Activated CD8-positive, alpha-beta memory T cell treated with anti-CD3 and anti-CD28 coated beads for 4 hours (primary cell): ENCODE measurements around the gene ALDH1L2.

Experiments used
- DNase-seq, 2 donors: peaks; one replicate each; pipeline ENCODE4 v3.0.0-alpha.2; 2020; ENCODE audit warnings: low read depth in 2 of 2

The ALDH1L2 gene

GRCh38 chr12:105033851-105034250 lies 50.4 kb downstream of the ALDH1L2 start:
- no peak for DNase-seq

GRCh38 chr12:105032703-105033357 lies 51.4 kb downstream of the ALDH1L2 start:
- DNase-seq: no peak

- no peak for DNase-seq
These were observed 53.1 kb downstream of the ALDH1L2 start for GRCh38 chr12:105030820-105031807.

- DNase-seq: no peak
These were observed 57.8 kb downstream of the ALDH1L2 start for GRCh38 chr12:105026411-105026810.

- no peak for DNase-seq
These were observed 58.4 kb downstream of the ALDH1L2 start for GRCh38 chr12:105025890-105026289.

GRCh38 chr12:105024928-105025327 lies 59.3 kb downstream of the ALDH1L2 start:
- no peak for DNase-seq

- DNase-seq: no peak
These were observed 63.9 kb downstream of the ALDH1L2 start for GRCh38 chr12:105020241-105020962.

- DNase-seq: no peak
These were observed 65.5 kb downstream of the ALDH1L2 start for GRCh38 chr12:105018776-105019175.

- DNase-seq: no peak
These were observed 66.2 kb downstream of the ALDH1L2 start for GRCh38 chr12:105018012-105018411.

- no peak for DNase-seq
These were observed 68.7 kb downstream of the ALDH1L2 start for GRCh38 chr12:105015543-105015942.

- DNase-seq: no peak
These were observed 69.7 kb downstream of the ALDH1L2 start for GRCh38 chr12:105014603-105015002.

GRCh38 chr12:105013892-105014291 lies 70.4 kb downstream of the ALDH1L2 start:
- no peak for DNase-seq

- no peak for DNase-seq
These were observed 82.8 kb downstream of the ALDH1L2 start for GRCh38 chr12:105001476-105001875.

GRCh38 chr12:104999347-104999685 lies 84.9 kb downstream of the ALDH1L2 start:
- no peak for DNase-seq

- DNase-seq: no peak
These were observed 85.6 kb downstream of the ALDH1L2 start for GRCh38 chr12:104998423-104999346.

- DNase-seq: no peak
These were observed 86.7 kb downstream of the ALDH1L2 start for GRCh38 chr12:104997541-104997940.

- DNase-seq: no peak
These were observed 89.9 kb downstream of the ALDH1L2 start for GRCh38 chr12:104994336-104994735.

- no peak for DNase-seq
These were observed 92.6 kb downstream of the ALDH1L2 start for GRCh38 chr12:104991565-104992128.

- no peak for DNase-seq
These were observed 93.3 kb downstream of the ALDH1L2 start for GRCh38 chr12:104990950-104991349.

- DNase-seq: peak; percentile 65 to 75
These were observed 98.0 kb downstream of the ALDH1L2 start, which contains the start of gene NOPCHAP1 for GRCh38 chr12:104986022-104986941. Gene NOPCHAP1, plus strand, starts transcription at chr12:104986316. Its CDS starts 37 bp downstream, at chr12:104986353.
